Chondrocyte (in vitro differentiated cells): ENCODE results near the gene ZWILCH. TPM values are rescaled to one million over a fixed set of nuclear protein-coding genes. Genes with fewer than 3 reads are reported as not detected.

ENCODE experiments used
- DNase-seq: peaks from one replicate; pipeline ENCODE4 v3.0.0; 2021; ENCODE audit warnings: mixed read lengths, low spot score
- H3K27ac Mint-ChIP-seq: one replicate; pipeline ENCODE4 v1.8.0; 2021; ENCODE audit warnings: mild to moderate bottlenecking, moderate library complexity, mixed read lengths; ENCODE audit not compliant: unreplicated experiment
- H3K27me3 Mint-ChIP-seq: 2 replicates; pipeline ENCODE4 v1.8.0; 2021; ENCODE audit warnings: low read depth, mixed read lengths
- H3K36me3 Mint-ChIP-seq: 2 replicates; pipeline ENCODE4 v1.8.0; 2021; ENCODE audit warnings: low read depth, mixed read lengths
- H3K4me1 Mint-ChIP-seq: 2 replicates; pipeline ENCODE4 v1.8.0; 2021; ENCODE audit warnings: low read depth, mild to moderate bottlenecking, mixed read lengths
- H3K4me3 Mint-ChIP-seq: one replicate; pipeline ENCODE4 v1.8.0; 2021; ENCODE audit warnings: mild to moderate bottlenecking, moderate library complexity, mixed read lengths; ENCODE audit not compliant: unreplicated experiment
- H3K9me3 Mint-ChIP-seq: 2 replicates; pipeline ENCODE4 v1.8.0; 2021; ENCODE audit warnings: low read depth, mixed read lengths
- CTCF ChIP-seq: fragments of 200-600 bp; sonication (generic); IDR thresholded peaks from 2 replicates; pipeline ENCODE4 v1.5.0; 2021; ENCODE audit warnings: antibody characterized with exemption, mild to moderate bottlenecking, moderate library complexity
- total RNA-seq: library from RNA; stranded (reverse); gene quantifications from 3 replicates; pipeline ENCODE4 v1.2.1, GENCODE V29; 2021

Gene ZWILCH
- total RNA-seq, 1 donor from 2014 or later: 11.0 TPM

GRCh38 chr15:66474963-66475362 lies 30.2 kb upstream of the ZWILCH start:
- H3K36me3 Mint-ChIP-seq: peaks cover 3% of the 10 kb centered on the region
- no peak overlapping the region for H3K4me3 Mint-ChIP-seq
- no peak for DNase-seq
- no peaks in the 10 kb centered on the region for H3K27me3 Mint-ChIP-seq
- H3K9me3 Mint-ChIP-seq: no peaks in the 10 kb centered on the region
- TF ChIP-seq CTCF: no peak
- H3K27ac Mint-ChIP-seq: no peak overlapping the region
- H3K4me1 Mint-ChIP-seq: peaks cover 25% of the 10 kb centered on the region

- Mint-ChIP-seq H3K27me3 (no peaks in the 10 kb centered on the region), H3K4me3 (no peak overlapping the region), H3K9me3 (no peaks in the 10 kb centered on the region), H3K36me3 (peaks cover 4% of the 10 kb centered on the region), H3K4me1 (peaks cover 25% of the 10 kb centered on the region), H3K27ac (no peak overlapping the region)
- DNase-seq: no peak
- no peak for TF ChIP-seq CTCF
Observed at GRCh38 chr15:66476535-66476934, 28.6 kb upstream of the ZWILCH start.

GRCh38 chr15:66477011-66477410 lies 28.1 kb upstream of the ZWILCH start:
- Mint-ChIP-seq H3K36me3 (peaks cover 8% of the 10 kb centered on the region), H3K4me3 (no peak overlapping the region), H3K27me3 (no peaks in the 10 kb centered on the region), H3K27ac (peak overlapping the region; percentile 65), H3K9me3 (no peaks in the 10 kb centered on the region), H3K4me1 (peaks cover 22% of the 10 kb centered on the region)
- DNase-seq: no peak
- TF ChIP-seq CTCF: no peak

GRCh38 chr15:66480267-66480666 lies 24.9 kb upstream of the ZWILCH start:
- Mint-ChIP-seq H3K27me3 (no peaks in the 10 kb centered on the region), H3K4me1 (no peaks in the 10 kb centered on the region), H3K9me3 (no peaks in the 10 kb centered on the region), H3K4me3 (no peak overlapping the region), H3K27ac (no peak overlapping the region), H3K36me3 (peaks cover 22% of the 10 kb centered on the region)
- no peak for DNase-seq
- TF ChIP-seq CTCF: no peak

GRCh38 chr15:66481107-66481856 lies 23.8 kb upstream of the ZWILCH start:
- Mint-ChIP-seq H3K4me1 (no peaks in the 10 kb centered on the region), H3K36me3 (peaks cover 22% of the 10 kb centered on the region), H3K9me3 (no peaks in the 10 kb centered on the region), H3K27ac (no peak overlapping the region), H3K27me3 (no peaks in the 10 kb centered on the region), H3K4me3 (no peak overlapping the region)
- TF ChIP-seq CTCF: no peak
- no peak for DNase-seq
